Measurements from ENCODE around the gene DENND2C. TPM values are rescaled to one million over a fixed set of nuclear protein-coding genes. Genes with fewer than 3 reads are reported as not detected.

The DENND2C gene
- total and polyA plus RNA-seq, 2 of the 13 experiments (the other 11 are each of a cell fraction or from before 2014, with no cell fraction given): 0.08 to 0.33 TPM

- Histone ChIP-seq H3K27me3 (ENCODE audit: control insufficient read depth in 1 of 2, insufficient read depth in 2 of 2, low read length in 2 of 2) (peaks cover 0 to 29% of the 10 kb centered on the region in 2 experiments; a peak in 1 of 5 replicates), H2AFZ (ENCODE audit: low read length) (no peak overlapping the region), H3K27ac (ENCODE audit: extremely low read length, insufficient read depth, low read length) (no peak overlapping the region), H3K9ac (ENCODE audit: insufficient read depth, low read depth, low read length) (no peak overlapping the region), H3K9me3 (ENCODE audit: low read length) (no peaks in the 10 kb centered on the region), H3K36me3 (replicated peaks in 1 of 2; ENCODE audit: control insufficient read depth in 1 of 2, insufficient read depth in 2 of 2, low read length in 2 of 2) (no peaks in the 10 kb centered on the region), H3K4me3 (replicated peaks in 1 of 3; ENCODE audit: insufficient read depth in 1 of 3, low read depth in 2 of 3, low read length in 3 of 3) (no peak overlapping the region), H3K4me2 (ENCODE audit: low read depth, low read length) (no peak overlapping the region; the same call in 1 of the 2 replicates), H4K20me1 (ENCODE audit: insufficient read depth, low read length) (no peaks in the 10 kb centered on the region), H3K4me1 (ENCODE audit: insufficient read depth, low read length) (peaks cover 17% of the 10 kb centered on the region), H3K79me2 (ENCODE audit: insufficient read depth, low read length) (no peaks in the 10 kb centered on the region)
- TF ChIP-seq CBX2 (IDR thresholded peaks at IDR 0.05; ENCODE audit: low read depth, low read length): no peak
- no peak for TF ChIP-seq CBX2 (CRISPR knock-in tag; IDR thresholded peaks at IDR 0.05; ENCODE audit: low read depth)
- TF ChIP-seq ARID3A (IDR thresholded peaks at IDR 0.05; ENCODE audit: low read depth, low read length): peak; percentile 20; the same call in 1 of the 2 replicates
- 0 out of 2 replicates have a peak, but pooled peaks have one; percentile 43 for TF ChIP-seq ZNF770 (CRISPR knock-in tag; IDR thresholded peaks at IDR 0.05)
- no peak for TF ChIP-seq JARID2 (CRISPR knock-in tag; IDR thresholded peaks at IDR 0.05; ENCODE audit: insufficient replicate concordance)
- peak; percentile 37; the same call in 1 of the 2 replicates for TF ChIP-seq STAG1 (CRISPR knock-in tag; IDR thresholded peaks at IDR 0.05)
- TF ChIP-seq ZNF121 (CRISPR knock-in tag; IDR thresholded peaks at IDR 0.05): peak; percentile 57; the same call in 1 of the 2 replicates
- no peak for DNase-seq (ENCODE audit: low spot score)
- in situ Hi-C loops (cut with HindIII; ENCODE audit: extremely low pct_ligation_motif_present, low pct_unique_long_range_greater_than_20kb) (no loop called here), intact Hi-C loops (cut with micrococcal nuclease; ENCODE audit: unreplicated experiment) (loop anchor here (2.0 kb wide), 1 partner anchor 324 kb away; no protein-coding TSS in a partner anchor)
- CTCF ChIA-PET (ENCODE audit: low intra/inter-chr PET ratio, low total read pairs): interaction anchor here (2.9 kb wide), 1 partner anchor 325 kb away, joined by 12 read pairs; no protein-coding TSS in a partner anchor
- 48% methylated on average over 9 of the region's 9 CpGs for WGBS (ENCODE audit: low lambda C conversion rate)
- POLR2A ChIA-PET: no interaction called here
- no peak for ATAC-seq
- FAIRE-seq: no peak
- BruUV-seq (replicated peaks): no TSS peak
Measured at GRCh38 chr1:114671011-114671938, 1.4 kb upstream of the DENND2C start.
